ENCODE measurements around the gene HES6. TPM values are rescaled to one million over a fixed set of nuclear protein-coding genes. Genes with fewer than 3 reads are reported as not detected.

HES6 gene
- total RNA-seq, 2 experiments from 2014 or later = 3.0 to 4.0 TPM

DNA sequence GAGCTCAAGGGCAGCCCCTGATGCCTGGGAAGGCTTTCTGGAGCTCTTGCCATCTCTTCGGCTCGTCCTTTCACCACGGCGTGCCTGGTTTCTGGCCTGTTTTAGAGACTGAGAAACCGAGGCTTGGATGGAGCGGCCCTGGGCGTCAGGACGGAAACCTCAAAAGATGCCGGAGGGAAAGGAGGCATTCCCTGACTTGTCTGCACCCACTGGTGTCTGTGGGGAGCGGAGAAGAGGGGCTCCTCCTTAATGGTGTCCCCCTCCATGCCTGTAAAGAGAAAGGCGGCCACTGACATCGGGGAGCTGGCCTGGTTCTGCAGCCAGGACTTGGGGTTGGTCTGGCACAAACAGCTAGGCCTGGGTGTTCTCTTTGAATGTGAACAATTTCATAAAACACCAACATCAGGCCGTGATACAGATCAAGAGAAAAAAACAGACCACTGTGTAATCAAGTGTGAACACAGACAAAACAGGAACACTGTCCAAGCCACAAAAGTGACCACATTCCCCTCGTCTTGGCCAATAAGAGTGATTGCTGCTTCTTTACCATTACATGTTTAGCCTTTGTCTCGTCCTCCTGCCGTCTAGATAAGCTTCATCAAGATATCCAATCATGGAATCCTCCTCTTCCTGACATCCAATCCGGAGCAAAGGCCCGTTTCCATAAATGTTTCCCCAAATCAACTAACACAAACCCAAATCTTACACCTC, 35.7 kb downstream of the HES6 start:
- Mint-ChIP-seq H3K4me1 (peaks cover 32% of the 10 kb centered on the region), H3K27ac (peak overlapping the region; percentile 79), H3K27me3 (no peaks in the 10 kb centered on the region), H3K4me3 (peak overlapping the region; percentile 68), H3K9me3 (ENCODE audit: low read depth) (no peaks in the 10 kb centered on the region), H3K36me3 (peaks cover 13% of the 10 kb centered on the region)
- no peak for ATAC-seq
- DNase-seq = no peak
- CTCF ChIA-PET = interaction anchor here (2.8 kb wide), 1 partner anchor 60 kb away, joined by 9 read pairs; no protein-coding TSS in a partner anchor

GRCh38 chr2:238203094-238203972, 36.5 kb downstream of the HES6 start, which contains the start of gene ILKAP:
Gene ILKAP, minus strand, starts transcription at chr2:238203695. Its CDS starts 142 bp downstream, at chr2:238203553.
- Mint-ChIP-seq H3K9me3 (ENCODE audit: low read depth) (no peaks in the 10 kb centered on the region), H3K36me3 (peaks cover 16% of the 10 kb centered on the region), H3K27me3 (no peaks in the 10 kb centered on the region), H3K4me1 (peaks cover 35% of the 10 kb centered on the region), H3K4me3 (peak within 1 kb of the TSS; percentile 84), H3K27ac (peak within 1 kb of the TSS; percentile 82)
- DNase-seq (peak; percentile 91), ATAC-seq (peak; percentile 98)
- CTCF ChIA-PET = interaction anchor here (2.8 kb wide), 1 partner anchor 60 kb away, joined by 9 read pairs; no protein-coding TSS in a partner anchor

GRCh38 chr2:238202326-238203093, 37.3 kb downstream of the HES6 start:
- Mint-ChIP-seq H3K4me1 (peaks cover 39% of the 10 kb centered on the region), H3K4me3 (peak overlapping the region; percentile 84), H3K36me3 (peaks cover 16% of the 10 kb centered on the region), H3K9me3 (ENCODE audit: low read depth) (no peaks in the 10 kb centered on the region), H3K27me3 (no peaks in the 10 kb centered on the region), H3K27ac (peak overlapping the region; percentile 82)
- ATAC-seq (no peak), DNase-seq (peak; percentile 53)
- CTCF ChIA-PET = interaction anchor here (1.0 to 2.8 kb wide), 5 partner anchors 11 to 142 kb away, joined by 3 to 9 read pairs (median 3); partner anchors contain the start of gene SCLY

- ATAC-seq (no peak), DNase-seq (no peak)
- no peaks in the 10 kb centered on the region for H3K9me3 Mint-ChIP-seq (ENCODE audit: low read depth)
- CTCF ChIA-PET = interaction anchor here (0.6 to 1.3 kb wide), 2 partner anchors 11 to 287 kb away, joined by 3 read pairs; no protein-coding TSS in a partner anchor
- H3K4me1 Mint-ChIP-seq = peaks cover under 1% of the 10 kb centered on the region
- no peak overlapping the region for H3K27ac Mint-ChIP-seq
- peaks cover 50% of the 10 kb centered on the region for H3K36me3 Mint-ChIP-seq
- H3K27me3 Mint-ChIP-seq = no peaks in the 10 kb centered on the region
- no peak overlapping the region for H3K4me3 Mint-ChIP-seq
Measured at GRCh38 chr2:238190445-238190844, 49.4 kb downstream of the HES6 start.

Other genes starting within 250 kb of the HES6 start
- 10 to 100 TPM; 29.1 to 53.8 TPM for gene SCLY, start 179.0 kb downstream of the HES6 start, total RNA-seq
- gene ESPNL, start 139.7 kb downstream of the HES6 start, total RNA-seq = under 1 TPM in 1 of 2 experiments, not detected in 1; 0.05 TPM
- gene KLHL30, start 101.4 kb downstream of the HES6 start, total RNA-seq = not detected
- gene ERFE, start 81.1 kb downstream of the HES6 start, total RNA-seq = not detected
- gene ILKAP, start 36.3 kb downstream of the HES6 start, total RNA-seq = 10 to 100 TPM; 52.6 to 61.7 TPM
- 10 to 100 TPM in 1 of 2 experiments, 1 to 10 TPM in 1; 9.1 to 11.5 TPM for gene PER2, start 48.6 kb upstream of the HES6 start, total RNA-seq
- gene TRAF3IP1, start 80.5 kb upstream of the HES6 start, total RNA-seq = 1 to 10 TPM; 6.8 to 8.8 TPM
- gene ASB1, start 186.9 kb upstream of the HES6 start, total RNA-seq = 10 to 100 TPM; 34.5 to 35.6 TPM